Islet precursor cell (in vitro differentiated cells): ENCODE data around the gene ITIH5.

Experiments
- DNase-seq: peaks from one replicate; pipeline ENCODE4 v3.0.0-alpha.2; 2018

ITIH5 gene

DNA sequence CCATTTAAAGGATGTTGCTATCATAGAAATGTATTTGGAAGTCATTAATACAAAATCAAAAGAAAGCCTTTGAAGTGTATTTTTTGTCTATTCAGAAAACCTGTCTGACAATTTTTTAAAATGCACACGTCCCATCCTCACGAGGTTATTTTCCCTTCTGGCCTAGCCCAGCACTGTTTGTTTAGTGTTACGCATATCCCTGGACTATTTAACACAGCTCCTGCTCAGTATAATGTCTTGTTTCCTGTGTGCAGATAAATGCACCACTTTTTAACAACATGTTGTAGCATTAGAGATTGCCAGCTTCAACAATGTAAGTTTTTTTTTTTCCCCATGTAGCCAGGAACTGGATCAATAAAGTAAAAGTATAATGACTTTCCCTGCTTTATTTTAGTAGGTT, 153.3 kb downstream of the ITIH5 start:
- no peak for DNase-seq

- no peak for DNase-seq
Measured at GRCh38 chr10:7512487-7512886, 154.3 kb downstream of the ITIH5 start.

DNA sequence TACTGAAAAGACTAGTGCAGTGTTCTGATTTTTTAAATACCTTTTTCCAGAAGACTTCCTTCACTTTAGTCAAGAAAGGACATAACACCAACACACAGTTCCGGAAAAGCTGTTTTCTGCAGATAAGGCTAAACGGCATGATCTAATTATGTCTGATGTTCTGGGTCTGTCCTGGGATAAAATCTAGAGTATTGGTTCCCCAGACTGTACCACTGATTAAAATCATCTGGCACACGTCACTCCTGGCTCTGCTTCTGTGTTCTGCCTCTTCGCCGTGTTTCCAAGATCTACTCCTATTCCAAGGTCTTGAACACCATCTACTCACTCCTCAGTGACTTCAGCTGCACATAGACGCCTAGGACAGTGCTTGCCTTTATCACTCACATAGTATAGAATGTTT, 155.2 kb downstream of the ITIH5 start:
- no peak for DNase-seq
